GM12872 (cell line): ENCODE data around the gene ZFAND3.

Experiments
- CTCF ChIP-seq: IDR thresholded peaks from 3 replicates; pipeline ENCODE4 v1.5.1; 2011; ENCODE audit warnings: low read depth, mild to moderate bottlenecking, low read length, moderate library complexity; ENCODE audit not compliant: insufficient read depth

Gene ZFAND3

DNA sequence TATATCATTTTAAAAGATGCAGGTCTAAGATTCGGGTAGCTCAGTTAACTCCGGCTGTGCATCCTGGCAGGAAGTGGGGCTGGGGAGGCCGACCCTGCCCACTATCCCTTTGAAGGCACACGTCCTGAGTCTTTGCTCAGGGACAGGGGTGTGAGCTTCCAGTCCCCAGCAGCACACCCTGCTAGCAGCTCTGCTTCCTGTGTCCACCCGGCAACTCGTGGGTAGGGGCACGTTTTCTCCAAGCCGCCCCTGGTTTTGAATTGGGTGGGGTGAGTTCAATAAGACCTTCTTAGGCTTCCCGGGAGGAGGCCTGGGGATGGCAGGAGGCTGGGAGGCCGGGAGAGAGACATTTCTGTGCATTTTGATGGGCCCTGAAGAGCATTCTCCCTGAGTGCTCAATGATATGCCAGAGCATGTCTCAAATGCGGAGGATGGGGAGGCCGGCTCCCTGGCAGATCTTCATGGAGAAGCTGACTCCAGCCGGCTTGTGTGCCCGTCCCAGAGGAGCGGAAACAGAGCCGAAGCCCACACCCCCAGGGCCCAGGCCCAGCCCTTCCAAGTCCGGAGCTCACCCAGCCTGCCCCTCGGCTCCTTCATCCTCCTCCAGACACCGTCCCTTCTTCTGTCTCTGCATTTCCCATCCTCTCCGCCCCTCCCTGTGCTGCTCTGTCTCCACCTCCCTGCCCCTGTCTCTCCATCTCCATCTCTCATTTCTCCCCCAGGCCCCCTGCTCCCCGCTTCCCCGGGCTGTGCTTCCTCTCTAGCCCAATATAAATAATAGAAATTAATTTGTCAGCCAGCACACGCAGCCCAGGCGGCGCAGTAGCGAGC, 36.3 kb upstream of the ZFAND3 start:
- no peak for TF ChIP-seq CTCF

- no peak for TF ChIP-seq CTCF
Observed at GRCh38 chr6:37783856-37784584, 35.5 kb upstream of the ZFAND3 start.

DNA sequence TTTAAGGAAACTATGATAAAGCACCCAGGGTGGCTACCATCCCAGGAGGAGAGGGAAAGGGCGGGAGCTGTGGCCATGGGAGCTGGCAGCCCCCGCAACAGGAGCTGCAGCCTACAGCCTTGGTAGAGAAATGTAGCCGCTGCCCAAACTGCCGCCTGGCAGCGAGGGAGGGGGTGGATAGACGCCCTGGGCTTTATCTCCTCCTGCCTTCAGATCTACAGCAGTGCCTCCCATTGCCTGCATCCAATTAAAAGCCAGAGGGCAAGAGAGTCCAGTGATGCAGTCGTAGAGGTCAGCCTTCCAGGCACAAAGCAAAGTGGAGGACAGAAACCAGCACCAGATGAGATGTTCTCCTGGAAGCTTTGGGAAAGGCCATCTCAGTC, 35.0 kb upstream of the ZFAND3 start:
- no peak for TF ChIP-seq CTCF

GRCh38 chr6:37785002-37785662, 34.4 kb upstream of the ZFAND3 start:
- TF ChIP-seq CTCF, result no peak

DNA sequence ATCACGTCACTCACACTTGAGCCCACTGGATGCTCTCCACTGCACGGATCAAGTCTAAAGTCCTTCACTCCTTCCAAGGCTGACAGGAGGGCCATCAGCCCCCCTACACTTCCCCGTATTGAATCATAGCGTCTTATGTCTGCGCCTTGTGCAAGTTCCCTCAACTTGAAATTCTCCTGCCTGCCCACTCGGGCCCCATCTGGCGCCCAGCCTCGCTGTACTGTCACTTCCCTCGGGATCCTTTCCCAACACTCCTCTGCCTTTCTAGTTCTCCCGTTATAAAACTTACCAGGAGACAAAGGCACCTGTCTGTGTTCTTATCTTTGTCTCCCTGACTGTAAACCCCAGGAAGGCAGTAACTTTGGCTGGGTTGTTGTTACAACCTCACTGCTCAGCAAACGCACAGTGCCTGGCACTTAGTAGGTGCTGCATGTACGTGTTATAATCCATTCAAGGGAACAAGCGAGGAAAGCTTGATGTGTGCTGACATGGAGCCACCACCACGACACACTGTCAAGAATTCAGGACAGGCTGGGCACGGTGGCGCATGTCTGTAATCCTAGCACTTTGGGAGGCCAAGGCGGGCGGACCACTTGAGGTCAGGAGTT, 33.8 kb upstream of the ZFAND3 start:
- no peak for TF ChIP-seq CTCF

GRCh38 chr6:37787216-37787615, 32.3 kb upstream of the ZFAND3 start:
- TF ChIP-seq CTCF, result no peak

DNA sequence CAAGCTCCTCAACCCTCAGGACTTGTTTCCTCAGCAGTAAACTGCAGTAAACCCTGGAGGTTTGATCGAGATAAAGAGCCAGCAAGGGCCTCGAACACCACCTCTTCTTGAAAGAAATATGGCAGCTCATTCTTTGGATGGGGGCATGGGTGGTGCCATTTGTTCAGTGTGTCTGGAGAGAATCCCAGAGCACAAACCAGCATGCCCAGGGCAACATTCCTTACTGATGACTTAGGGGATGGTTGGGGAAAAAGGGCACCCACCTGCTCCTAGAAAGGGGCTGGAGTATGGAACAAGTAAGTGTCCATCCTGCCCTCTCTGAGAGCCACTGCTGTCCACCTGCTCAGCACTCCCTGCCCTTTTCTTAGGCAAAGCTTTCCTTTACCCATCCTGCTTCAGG, 31.3 kb upstream of the ZFAND3 start:
- TF ChIP-seq CTCF, result no peak
